Lower leg skin (tissue), 3 donors: Measurements from ENCODE around the gene SCYGR1.

Source experiments
- CTCF ChIP-seq, 3 donors: fragments of 450-650 bp; IDR thresholded peaks; one replicate each; pipeline ENCODE4 v1.5.1; 2016; ENCODE audit warnings: antibody characterized with exemption in 3 of 3, mild to moderate bottlenecking in 3 of 3, moderate library complexity in 2 of 3
- POLR2A ChIP-seq, 2 donors: fragments of 450-650 bp; IDR thresholded peaks; one replicate each; pipeline ENCODE4 v1.6.1; 2016 to 2017; ENCODE audit warnings: antibody characterized with exemption in 2 of 2, mild to moderate bottlenecking in 1 of 2, moderate library complexity in 1 of 2

GRCh38 chr2:227394401-227394800 lies 6.7 kb upstream of the SCYGR1 start:
- TF ChIP-seq CTCF (IDR thresholded peaks at IDR 0.05) (no peak), POLR2A (IDR thresholded peaks at IDR 0.05) (no peak)
